GM18870 (cell line): ENCODE measurements around the gene KHDC1.
"Not testable (repeated sequence)": the region's sequence is repeated elsewhere in the genome, so short reads cannot be mapped to it uniquely, and the experiment has no call there.

Source experiments
- ATAC-seq: cut with Tn5 transposase; IDR thresholded peaks from one replicate; pipeline ENCODE4 v1.9.1; 2021; ENCODE audit warnings: moderate library complexity; ENCODE audit not compliant: unreplicated experiment

Gene KHDC1

DNA sequence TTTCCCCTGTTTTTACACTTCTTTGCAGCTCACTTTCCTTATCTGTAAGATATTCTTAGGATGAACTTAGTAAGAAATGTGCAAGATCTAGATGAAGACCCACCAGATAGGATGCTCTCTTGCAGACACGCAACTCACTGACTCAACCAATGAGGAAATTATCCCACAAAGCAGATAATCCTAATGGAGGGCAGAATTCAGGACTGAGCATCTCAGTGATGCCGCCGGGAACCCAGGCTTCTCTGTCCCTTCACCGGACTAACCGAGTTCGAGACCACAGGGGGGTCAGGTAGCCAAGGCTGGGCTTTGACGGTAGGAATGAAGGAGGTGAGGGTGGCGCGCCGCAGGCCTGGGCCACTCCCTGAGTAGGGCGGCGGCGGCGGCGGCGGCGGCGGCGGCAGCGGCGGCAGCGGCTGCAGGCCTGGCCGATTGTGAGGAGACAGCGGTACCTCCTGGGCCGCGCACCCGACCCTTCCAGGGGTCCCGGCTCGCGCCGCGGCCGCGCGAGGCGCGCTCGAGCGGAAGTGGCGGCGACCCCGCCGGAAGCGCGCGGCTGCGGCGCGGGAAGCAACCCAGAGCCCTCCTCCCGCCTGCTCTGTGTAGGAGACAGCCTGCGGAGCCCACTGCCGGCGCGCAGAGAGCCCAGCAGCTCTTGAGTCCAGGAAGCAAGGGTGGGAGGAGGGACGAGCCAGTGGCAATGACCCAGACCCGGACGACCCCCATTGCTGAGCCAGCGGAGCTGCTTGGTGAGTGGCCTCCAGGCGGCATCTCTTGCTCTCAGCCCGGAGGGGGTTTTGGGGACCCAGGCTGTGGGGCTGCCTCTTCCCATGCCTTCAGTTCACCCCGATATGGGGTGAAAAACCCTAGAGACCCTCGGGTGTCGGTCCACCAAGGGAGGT lies at the start of gene KHDC1:
KHDC1 (minus strand) TSS at position 526 of the 899 bp plus-strand sequence. CDS start 20,679 bp downstream, outside the sequence.
- peak; percentile 71 for ATAC-seq

- ATAC-seq: not testable (repeated sequence)
These were observed 47.5 kb upstream of the KHDC1 start for GRCh38 chr6:73310503-73310845.

GRCh38 chr6:73309785-73310502 lies 46.9 kb upstream of the KHDC1 start:
- ATAC-seq: peak; percentile 88

DNA sequence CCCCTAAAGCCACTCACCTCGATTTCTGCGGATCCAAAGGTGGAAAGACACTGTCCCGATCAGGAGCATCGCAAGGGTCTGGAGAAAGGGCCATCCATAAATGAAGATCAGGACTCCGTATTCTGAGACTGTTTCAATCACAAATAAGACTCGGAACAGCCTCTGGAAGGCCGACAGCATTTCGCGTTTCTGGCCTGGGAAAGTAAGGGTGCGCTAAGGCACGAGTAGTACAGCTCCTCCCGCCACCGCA lies 46.5 kb upstream of the KHDC1 start:
- peak; percentile 32 for ATAC-seq

- no peak for ATAC-seq
These were observed 45.9 kb upstream of the KHDC1 start for GRCh38 chr6:73308712-73309534.

DNA sequence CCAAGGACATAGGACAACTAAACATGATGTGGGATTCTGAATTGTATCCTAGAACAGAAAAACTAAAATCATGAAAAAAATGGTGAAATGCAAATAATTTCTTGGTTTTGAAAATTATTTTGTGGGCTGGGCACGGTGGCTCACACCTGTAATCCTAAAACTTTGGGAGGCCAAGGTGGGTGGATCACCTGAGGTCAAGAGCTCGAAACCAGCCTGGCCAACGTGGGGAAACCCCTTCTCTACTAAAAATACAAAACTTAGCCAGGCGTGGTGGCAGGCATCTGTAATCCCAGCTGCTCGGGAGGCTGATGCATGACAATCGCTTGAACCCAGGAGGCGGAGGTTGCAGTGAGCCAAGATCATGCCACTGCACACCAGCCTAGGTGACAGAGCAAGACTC lies 40.8 kb upstream of the KHDC1 start:
- not testable (repeated sequence) for ATAC-seq

GRCh38 chr6:73302339-73302738 lies 39.3 kb upstream of the KHDC1 start:
- ATAC-seq: no peak

DNA sequence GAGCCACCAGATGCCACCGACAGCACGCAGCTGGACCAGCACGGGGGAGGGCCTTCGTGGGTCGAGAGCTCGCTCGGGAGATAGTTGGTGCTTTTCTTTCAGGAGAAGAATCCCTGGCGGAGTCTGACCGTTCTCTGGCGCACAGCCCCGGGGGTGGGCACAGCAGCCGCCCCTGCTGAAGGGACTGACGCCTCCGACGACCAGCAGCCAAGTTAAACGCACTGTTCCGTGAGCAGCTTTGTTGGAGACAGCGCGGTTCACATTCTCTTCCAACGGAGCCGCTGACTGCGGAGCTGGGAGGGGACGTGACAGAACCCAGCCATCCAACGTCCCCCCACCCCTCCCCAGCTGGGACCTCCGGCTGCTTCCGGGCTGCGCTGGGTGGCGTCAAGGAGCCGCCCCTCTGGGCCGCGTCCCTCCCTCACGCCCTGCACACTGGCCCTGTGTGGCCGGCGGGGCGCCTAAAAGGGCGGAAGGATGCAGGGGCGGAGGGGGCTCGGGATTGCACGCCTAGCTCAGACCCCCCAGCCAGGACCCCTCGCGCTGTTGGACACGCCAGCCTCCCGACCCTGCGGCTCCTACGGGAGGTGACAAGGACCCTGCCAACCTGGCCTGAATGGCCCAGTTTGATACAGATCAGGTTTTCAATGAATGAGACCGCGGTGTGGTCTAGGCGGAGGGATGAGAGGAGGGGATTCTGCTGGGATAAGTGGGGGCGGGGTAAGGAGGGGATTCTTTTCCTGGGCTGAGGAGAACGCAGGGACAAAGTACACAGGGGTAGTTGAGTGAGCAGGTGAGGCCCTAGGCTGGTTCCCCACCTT lies 36.4 kb upstream of the KHDC1 start:
- ATAC-seq: no peak

DNA sequence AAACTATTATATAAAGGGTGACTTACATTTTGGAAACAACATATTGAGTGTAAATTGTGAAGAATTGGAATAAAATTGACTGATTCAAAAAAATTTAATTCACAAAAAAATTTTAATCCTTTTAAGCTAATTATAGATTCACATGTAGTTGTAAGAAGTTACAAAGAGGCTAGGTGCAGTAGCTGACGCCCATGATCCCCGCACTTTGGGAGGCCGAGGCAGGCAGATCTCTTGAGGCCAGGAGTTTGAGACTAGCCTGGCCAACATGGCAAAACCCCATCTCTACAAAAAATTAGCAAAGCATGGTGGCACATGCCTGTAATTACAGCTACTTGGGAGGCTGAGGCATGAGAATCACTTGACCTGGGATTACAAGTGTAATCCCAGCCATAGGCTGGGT lies 30.3 kb upstream of the KHDC1 start:
- no peak for ATAC-seq

DNA sequence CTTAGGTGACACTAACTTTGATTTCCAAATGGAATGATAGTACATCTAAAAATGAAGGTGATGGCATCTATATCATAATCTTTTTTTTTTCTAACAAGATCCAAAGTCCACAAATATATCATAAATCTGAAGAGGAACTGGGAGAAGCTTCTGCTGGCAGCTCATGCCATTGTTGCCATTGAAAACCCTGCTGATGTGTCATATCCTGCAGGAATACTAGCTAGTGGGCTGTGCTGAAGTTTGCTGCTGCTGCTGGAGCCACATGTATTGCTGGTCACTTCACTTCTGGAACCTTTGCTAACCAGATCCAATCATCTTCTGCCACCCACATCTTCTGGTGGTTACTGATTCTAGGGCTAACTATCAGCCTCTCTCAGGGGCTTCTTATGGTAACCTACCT lies 27.4 kb upstream of the KHDC1 start:
- no peak for ATAC-seq

GRCh38 chr6:73286752-73287151 lies 23.8 kb upstream of the KHDC1 start:
- ATAC-seq: no peak

GRCh38 chr6:73285674-73286283 lies 22.8 kb upstream of the KHDC1 start:
- no peak for ATAC-seq

DNA sequence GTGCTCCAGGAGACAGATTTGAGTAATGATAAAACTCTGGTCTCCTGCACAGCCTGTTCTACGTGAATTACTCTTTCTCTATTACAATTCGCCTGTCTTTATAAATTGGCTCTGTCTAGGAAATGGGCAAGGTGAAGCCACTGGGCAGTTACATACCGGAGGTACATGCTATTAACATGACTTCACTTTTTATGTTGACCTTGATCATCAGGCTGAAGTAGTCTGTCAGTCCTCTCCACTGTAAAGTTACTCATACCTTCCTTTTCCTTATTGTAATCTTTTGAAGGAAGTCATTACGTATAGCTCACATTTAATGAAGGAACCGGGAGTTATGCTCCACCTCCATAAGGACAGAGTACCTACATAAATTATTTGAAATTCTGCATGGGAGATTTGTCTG lies 19.9 kb upstream of the KHDC1 start:
- no peak for ATAC-seq

DNA sequence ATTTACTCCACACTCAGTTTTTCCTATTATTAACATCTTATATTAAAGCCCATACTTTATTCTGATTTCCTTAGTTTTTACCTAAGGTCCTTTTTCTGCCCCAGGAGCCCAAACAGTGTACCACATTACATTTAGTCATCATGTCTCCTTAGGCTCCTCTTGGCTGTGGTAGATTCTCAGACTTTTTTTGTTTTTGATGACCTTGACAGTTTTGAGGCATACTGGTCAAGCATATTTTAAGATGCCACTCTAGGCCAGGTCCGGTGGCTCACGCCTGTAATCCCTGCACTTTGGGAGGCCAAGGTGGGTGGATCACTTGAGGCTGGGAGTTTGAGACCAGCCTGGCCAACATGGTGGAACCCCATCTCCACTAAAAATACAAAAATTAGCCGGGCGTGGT lies 18.7 kb upstream of the KHDC1 start:
- ATAC-seq: not testable (repeated sequence)

DNA sequence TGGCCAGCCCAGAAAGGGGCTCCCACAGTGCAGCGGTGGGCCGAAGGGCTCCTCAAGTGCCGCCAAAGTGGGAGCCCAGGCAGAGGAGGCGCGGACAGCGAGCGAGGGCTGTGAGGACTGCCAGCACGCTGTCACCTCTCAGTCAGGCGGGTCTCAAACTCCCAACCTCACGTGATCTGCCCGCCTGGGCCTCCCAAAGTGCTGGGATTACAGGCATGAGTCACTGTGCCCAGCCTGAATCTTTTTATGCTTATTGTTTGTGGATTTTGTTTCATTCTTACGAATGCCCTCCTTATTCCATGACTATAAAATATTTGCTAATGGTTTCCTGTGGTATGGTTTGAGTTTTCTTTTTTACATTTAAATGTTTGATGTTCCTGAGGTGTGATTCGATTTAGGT lies 6.3 kb upstream of the KHDC1 start:
- not testable (repeated sequence) for ATAC-seq

- ATAC-seq: not testable (repeated sequence)
These were observed 5.9 kb upstream of the KHDC1 start for GRCh38 chr6:73268896-73269295.

- no peak for ATAC-seq
These were observed 1.4 kb upstream of the KHDC1 start for GRCh38 chr6:73264446-73264845.

DNA sequence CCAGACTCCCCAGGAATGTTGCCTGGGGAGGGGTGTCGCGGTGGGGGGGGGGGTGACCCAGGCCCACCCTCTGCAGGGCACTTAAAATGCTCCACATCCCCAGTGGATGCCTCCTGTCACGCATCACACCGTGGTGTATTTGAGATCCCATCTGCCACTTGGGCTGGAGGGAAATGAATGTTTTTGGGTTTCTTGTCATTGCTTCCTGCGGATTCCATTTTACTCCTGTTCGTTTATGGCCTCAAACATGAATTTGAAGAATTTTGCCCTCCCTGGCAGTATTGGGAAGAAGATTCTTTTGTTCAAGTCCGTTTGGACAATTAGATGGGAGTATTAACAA lies 544 bp upstream of the KHDC1 start:
- ATAC-seq: no peak

DNA sequence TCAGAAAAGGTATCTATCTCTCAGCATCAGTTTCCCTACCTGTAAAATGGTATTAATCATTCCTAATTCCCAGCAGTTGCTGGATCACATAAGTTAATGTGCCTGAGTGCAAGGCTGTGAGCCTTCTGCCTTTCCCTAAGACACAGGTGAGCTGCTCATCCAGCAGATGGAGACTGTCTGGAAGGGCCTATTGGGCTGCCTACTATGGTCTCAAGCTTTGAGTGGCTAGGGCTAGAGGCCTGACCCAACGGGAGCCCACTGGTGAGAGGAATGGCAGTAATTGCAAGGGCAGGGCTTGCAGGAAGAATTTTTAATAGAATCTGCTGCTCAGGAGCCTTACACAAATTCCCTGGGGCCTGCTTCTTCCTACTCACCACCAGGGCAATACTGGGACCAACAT lies 4.3 kb downstream of the KHDC1 start:
- no peak for ATAC-seq

- ATAC-seq: not testable (repeated sequence)
These were observed 8.7 kb downstream of the KHDC1 start for GRCh38 chr6:73254323-73254722.
